Measurements from ENCODE around the gene MUC6. TPM values are rescaled to one million over a fixed set of nuclear protein-coding genes. Genes with fewer than 3 reads are reported as not detected.

MUC6 gene
- total and polyA plus RNA-seq, 4 donors, result 1.3 to 2.2 TPM; not detected in 2

DNA sequence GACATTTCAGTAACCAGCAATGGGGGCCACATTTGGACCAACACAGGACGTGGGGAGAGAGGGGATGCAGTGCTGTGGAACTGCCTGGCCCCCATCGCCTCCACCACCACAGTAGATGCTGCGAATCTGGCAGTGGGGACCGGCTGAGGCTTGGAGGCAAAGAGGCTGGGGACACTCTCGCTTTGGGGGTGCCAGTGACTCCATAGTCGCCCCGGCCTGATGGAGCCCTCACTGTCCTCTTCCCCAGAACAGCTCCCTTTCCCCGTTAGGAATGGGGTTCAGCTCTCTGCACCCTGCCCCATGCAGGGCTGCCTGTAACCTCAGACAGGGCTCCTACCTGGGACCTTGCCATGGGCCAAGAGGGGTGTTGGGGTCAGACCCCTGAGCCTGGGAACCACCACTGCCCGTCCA, 36.3 kb upstream of the MUC6 start:
- no peak for DNase-seq (ENCODE audit: low read depth in 4 of 6, low spot score in 6 of 6)
- Histone ChIP-seq H3K36me3 (ENCODE audit: control insufficient read depth, insufficient read depth, low read length) (no peaks in the 10 kb centered on the region), H3K27me3 (ENCODE audit: control insufficient read depth, insufficient read depth, low read length) (no peaks in the 10 kb centered on the region), H3K4me1 (ENCODE audit: control insufficient read depth, insufficient read depth, low read length) (peaks cover 12% of the 10 kb centered on the region), H3K9me3 (ENCODE audit: control insufficient read depth, insufficient read depth, low read length) (no peaks in the 10 kb centered on the region), H3K27ac (ENCODE audit: low read depth, low read length) (no peak overlapping the region), H3K4me3 (ENCODE audit: low read depth, low read length) (no peak overlapping the region)
- 85% methylated on average over 9 of the region's 9 CpGs for WGBS (ENCODE audit: insufficient coverage)

DNA sequence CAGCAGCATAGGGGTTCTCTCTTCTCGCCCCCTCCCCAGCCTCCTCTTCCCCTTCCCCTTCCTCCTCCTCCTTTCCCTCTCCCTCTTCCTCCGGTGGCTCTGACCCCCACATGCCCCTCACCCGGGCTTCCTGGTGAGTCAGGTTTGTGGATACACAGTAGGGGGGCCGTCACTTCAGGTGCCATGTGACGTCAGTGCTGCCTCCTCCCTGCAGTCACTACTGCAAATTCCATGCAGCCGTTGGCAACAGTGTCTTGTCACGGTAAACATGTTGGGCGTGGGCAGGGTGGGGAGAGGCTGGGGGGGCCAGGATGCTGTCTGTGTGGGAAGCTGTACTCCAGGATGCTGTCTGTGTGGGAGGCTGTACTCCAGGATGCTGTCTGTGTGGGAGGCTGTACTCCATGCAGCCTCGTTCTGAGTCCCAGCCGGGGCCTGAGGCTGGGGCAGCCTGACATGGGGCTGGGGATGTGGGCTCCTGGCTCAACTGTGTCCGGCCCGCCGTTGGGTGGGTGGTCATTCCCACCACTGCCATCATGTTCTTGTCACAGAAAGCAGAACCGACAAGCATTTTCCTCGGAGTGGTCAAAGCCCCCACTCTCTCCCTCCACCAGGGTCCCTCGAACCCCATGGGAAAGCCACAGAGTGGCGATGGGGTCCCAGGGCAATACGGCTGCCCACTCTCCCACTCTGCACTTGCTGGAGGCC, 35.8 kb upstream of the MUC6 start:
- WGBS (ENCODE audit: insufficient coverage), result 74% methylated on average over 12 of the region's 18 CpGs
- no peak overlapping the region for H3K27ac ChIP-seq (ENCODE audit: low read depth, low read length)
- H3K4me1 ChIP-seq (ENCODE audit: control insufficient read depth, insufficient read depth, low read length), result peaks cover 12% of the 10 kb centered on the region
- H3K4me3 ChIP-seq (ENCODE audit: low read depth, low read length), result no peak overlapping the region
- no peaks in the 10 kb centered on the region for H3K27me3 ChIP-seq (ENCODE audit: control insufficient read depth, insufficient read depth, low read length)
- no peak for DNase-seq (ENCODE audit: low read depth in 4 of 6, low spot score in 6 of 6)
- no peaks in the 10 kb centered on the region for H3K36me3 ChIP-seq (ENCODE audit: control insufficient read depth, insufficient read depth, low read length)
- H3K9me3 ChIP-seq (ENCODE audit: control insufficient read depth, insufficient read depth, low read length), result no peaks in the 10 kb centered on the region

DNA sequence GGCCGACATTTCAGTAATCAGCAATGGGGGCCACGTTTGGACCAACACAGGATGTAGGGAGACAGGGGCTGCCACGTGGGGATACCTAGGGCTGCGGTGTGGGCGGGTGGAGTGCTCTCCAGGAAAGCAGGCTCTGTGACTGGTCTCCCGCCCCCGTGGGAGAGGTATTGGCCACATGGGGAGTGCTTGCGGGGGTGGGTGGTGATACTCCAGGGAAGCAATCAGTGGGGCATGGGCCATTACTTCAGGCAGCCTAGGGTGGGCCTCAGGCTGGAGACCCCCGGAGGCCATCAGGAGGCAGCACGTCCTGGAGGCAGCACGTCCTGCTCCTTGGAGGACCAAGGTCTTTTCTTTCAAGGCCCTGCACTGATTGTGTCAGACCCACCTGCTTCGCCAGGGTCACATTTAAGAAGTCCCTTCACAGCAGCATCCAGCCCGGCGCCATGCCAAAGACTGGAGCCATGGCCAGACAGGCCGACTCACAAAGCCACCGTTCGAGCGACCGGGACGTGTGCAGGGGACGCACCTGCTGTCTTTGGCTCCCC, 35.1 kb upstream of the MUC6 start:
- no peaks in the 10 kb centered on the region for H3K9me3 ChIP-seq (ENCODE audit: control insufficient read depth, insufficient read depth, low read length)
- H3K4me3 ChIP-seq (ENCODE audit: low read depth, low read length), result no peak overlapping the region
- H3K27ac ChIP-seq (ENCODE audit: low read depth, low read length), result no peak overlapping the region
- no peak for DNase-seq (ENCODE audit: low read depth in 4 of 6, low spot score in 6 of 6)
- peaks cover 12% of the 10 kb centered on the region for H3K4me1 ChIP-seq (ENCODE audit: control insufficient read depth, insufficient read depth, low read length)
- H3K27me3 ChIP-seq (ENCODE audit: control insufficient read depth, insufficient read depth, low read length), result no peaks in the 10 kb centered on the region
- no peaks in the 10 kb centered on the region for H3K36me3 ChIP-seq (ENCODE audit: control insufficient read depth, insufficient read depth, low read length)
- 80% methylated on average over 21 of the region's 21 CpGs for WGBS (ENCODE audit: insufficient coverage)

DNA sequence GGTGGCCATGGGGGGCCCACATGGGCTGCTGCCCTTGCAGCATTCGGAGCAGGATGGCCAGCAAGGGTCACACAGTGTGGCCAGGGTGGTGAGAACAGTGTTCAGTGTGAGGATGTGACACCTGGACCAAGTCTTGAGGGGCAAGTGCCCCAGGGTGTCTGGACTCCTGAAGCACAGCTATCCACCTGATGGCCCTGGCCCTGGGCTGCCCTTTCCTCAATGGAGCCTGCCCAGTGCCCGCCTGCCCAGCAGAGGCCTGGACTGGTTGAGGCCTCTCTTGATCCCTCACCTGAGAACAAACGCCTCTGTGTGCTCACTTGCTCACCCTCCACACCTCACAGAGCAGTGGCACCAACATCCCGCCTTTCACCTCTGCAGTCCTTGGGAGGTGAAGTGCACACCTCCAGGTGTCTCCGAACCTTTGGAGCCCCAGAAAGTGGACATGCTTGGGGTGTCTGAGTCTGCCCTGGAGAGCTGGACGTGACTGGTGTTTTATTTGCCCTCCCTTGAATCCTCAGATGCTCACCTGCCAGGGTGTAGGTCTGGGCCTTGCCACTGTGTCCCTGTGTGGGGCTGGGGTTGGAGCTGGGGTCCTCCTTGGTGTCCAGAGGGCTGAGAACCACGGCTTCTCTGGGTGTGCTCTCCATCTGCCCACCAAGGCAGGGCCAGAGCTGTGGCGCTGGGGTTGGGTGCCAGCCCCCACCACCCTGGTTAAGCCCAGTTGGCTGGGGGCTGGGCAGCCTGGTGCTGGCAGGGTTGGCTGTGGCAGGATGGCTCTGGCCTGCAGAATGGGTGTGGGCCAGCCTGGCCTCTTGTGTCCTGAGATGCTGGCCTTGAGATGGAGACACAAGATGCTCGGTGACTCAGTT, 34.3 kb upstream of the MUC6 start:
- Histone ChIP-seq H3K4me3 (ENCODE audit: low read depth, low read length) (no peak overlapping the region), H3K27me3 (ENCODE audit: control insufficient read depth, insufficient read depth, low read length) (no peaks in the 10 kb centered on the region), H3K36me3 (ENCODE audit: control insufficient read depth, insufficient read depth, low read length) (no peaks in the 10 kb centered on the region), H3K9me3 (ENCODE audit: control insufficient read depth, insufficient read depth, low read length) (no peaks in the 10 kb centered on the region), H3K4me1 (ENCODE audit: control insufficient read depth, insufficient read depth, low read length) (peaks cover 12% of the 10 kb centered on the region), H3K27ac (ENCODE audit: low read depth, low read length) (no peak overlapping the region)
- DNase-seq (ENCODE audit: low read depth in 4 of 6, low spot score in 6 of 6), result no peak
- 91% methylated on average over 7 of the region's 9 CpGs for WGBS (ENCODE audit: insufficient coverage)

DNA sequence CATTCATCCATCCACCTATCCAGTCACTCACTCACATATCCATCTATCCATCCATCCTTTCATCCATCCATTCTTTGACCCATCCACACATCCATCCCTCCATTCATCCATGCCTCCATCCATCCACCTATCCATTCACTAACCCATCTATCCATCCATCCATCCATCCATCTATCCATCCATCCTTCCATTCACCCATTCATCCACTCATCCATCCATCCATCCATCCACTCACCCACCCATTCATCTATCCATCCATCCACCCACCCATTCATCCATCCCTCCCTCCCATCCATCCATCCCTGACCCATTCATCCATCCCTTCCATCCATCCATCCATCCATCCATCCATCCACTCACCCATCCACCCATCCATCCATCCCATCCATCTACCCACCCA, 33.2 kb upstream of the MUC6 start:
- DNase-seq (ENCODE audit: low read depth in 4 of 6, low spot score in 6 of 6), result no peak
- H3K9me3 ChIP-seq (ENCODE audit: control insufficient read depth, insufficient read depth, low read length), result no peaks in the 10 kb centered on the region
- no peaks in the 10 kb centered on the region for H3K27me3 ChIP-seq (ENCODE audit: control insufficient read depth, insufficient read depth, low read length)
- H3K4me1 ChIP-seq (ENCODE audit: control insufficient read depth, insufficient read depth, low read length), result peaks cover 12% of the 10 kb centered on the region
- no peak overlapping the region for H3K27ac ChIP-seq (ENCODE audit: low read depth, low read length)
- no peaks in the 10 kb centered on the region for H3K36me3 ChIP-seq (ENCODE audit: control insufficient read depth, insufficient read depth, low read length)
- no peak overlapping the region for H3K4me3 ChIP-seq (ENCODE audit: low read depth, low read length)

DNA sequence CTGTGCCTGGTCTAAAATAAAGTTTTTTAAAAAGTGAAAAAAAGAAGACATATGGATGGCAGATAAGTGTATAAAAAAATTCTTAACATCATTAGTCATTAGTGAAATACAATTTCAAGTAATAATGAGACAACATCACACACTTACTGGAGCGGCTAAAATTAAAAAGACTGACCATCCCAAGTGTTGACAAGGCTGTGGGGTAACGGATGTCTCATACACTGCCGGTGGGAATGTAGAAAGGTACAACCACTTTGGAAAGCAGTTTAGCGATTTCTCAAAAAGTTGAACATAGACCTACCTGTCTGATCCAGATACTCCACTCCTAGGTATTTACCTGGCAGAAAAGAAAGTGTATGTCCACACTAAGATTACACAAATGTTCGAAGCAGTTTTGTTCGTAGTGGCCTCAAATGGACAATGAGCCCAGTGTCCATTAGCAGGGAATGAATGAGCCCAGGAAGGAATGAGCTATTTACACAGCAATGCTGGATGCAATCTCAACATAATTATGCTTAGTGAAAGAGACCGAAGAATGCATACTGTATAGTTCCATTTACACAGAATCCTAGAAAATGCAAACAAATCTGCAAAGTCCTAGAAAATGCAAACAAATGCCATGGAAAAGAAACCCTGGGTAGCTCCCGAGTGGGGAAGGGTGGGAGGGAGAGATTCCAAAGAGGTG, 31.4 kb upstream of the MUC6 start:
- H3K9me3 ChIP-seq (ENCODE audit: control insufficient read depth, insufficient read depth, low read length), result no peaks in the 10 kb centered on the region
- no peaks in the 10 kb centered on the region for H3K36me3 ChIP-seq (ENCODE audit: control insufficient read depth, insufficient read depth, low read length)
- no peak overlapping the region for H3K4me3 ChIP-seq (ENCODE audit: low read depth, low read length)
- no peak overlapping the region for H3K27ac ChIP-seq (ENCODE audit: low read depth, low read length)
- no peak for DNase-seq (ENCODE audit: low read depth in 4 of 6, low spot score in 6 of 6)
- H3K4me1 ChIP-seq (ENCODE audit: control insufficient read depth, insufficient read depth, low read length), result peaks cover 3% of the 10 kb centered on the region
- 60% methylated on average over 2 of the region's 8 CpGs for WGBS (ENCODE audit: insufficient coverage)
- no peaks in the 10 kb centered on the region for H3K27me3 ChIP-seq (ENCODE audit: control insufficient read depth, insufficient read depth, low read length)

DNA sequence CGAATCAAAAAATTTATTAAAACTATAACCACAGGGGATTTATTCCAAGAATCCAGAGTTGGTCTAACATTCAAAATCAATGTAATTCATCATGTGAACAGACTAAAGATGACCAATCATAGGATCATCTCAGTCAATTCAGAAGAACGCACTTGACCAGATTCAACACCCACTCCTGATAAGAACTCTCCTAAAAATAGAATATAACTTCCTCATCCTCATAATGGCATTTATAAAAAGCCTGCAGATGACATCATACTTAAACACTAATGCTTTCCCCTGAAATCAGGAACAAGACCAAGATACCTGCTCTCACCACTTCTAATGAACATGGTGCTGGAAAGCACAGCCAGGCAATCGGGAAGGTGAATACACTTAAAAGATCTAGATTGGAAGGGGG, 27.6 kb upstream of the MUC6 start:
- 100% methylated on average over 2 of the region's 3 CpGs for WGBS (ENCODE audit: insufficient coverage)
- Histone ChIP-seq H3K36me3 (ENCODE audit: control insufficient read depth, insufficient read depth, low read length) (no peaks in the 10 kb centered on the region), H3K27ac (ENCODE audit: low read depth, low read length) (no peak overlapping the region), H3K4me3 (ENCODE audit: low read depth, low read length) (no peak overlapping the region), H3K27me3 (ENCODE audit: control insufficient read depth, insufficient read depth, low read length) (no peaks in the 10 kb centered on the region), H3K9me3 (ENCODE audit: control insufficient read depth, insufficient read depth, low read length) (peaks cover 3% of the 10 kb centered on the region), H3K4me1 (ENCODE audit: control insufficient read depth, insufficient read depth, low read length) (no peaks in the 10 kb centered on the region)
- DNase-seq (ENCODE audit: low read depth in 4 of 6, low spot score in 6 of 6), result no peak

DNA sequence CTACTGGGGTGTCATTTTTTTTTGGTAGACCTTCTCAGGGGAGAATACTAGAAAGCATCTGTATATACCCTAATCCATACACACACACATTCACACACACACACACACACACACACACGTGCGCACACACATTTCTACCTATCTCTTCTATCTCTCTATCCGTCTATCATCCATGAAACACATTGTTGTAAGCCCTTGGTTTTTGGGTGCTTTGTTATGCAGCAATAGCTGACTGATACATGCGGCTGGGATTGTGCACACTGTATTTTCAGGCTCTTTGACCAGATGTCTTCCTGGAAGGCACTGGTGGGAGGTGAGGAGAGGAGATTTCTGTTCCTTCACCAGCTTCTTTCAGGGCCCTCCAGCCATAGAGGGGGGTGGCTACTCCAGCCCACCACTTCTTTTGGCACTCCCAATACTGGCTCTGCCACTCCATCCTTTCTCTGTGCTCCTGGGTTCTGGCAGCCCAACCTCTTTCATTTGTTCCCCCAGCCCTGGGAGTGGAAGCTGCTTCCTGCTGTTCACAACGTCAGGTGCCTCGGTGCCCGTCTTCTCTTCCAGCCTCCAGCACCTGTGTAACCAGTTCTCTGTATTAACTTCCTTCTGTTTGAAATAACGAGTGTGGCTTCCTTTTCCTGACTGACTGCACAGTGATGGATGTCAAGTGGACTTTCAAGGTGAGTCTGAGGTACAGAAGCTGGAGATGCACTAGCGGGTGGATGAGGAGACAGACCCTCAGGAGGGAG, 25.7 kb upstream of the MUC6 start:
- H3K27me3 ChIP-seq (ENCODE audit: control insufficient read depth, insufficient read depth, low read length), result no peaks in the 10 kb centered on the region
- H3K27ac ChIP-seq (ENCODE audit: low read depth, low read length), result no peak overlapping the region
- DNase-seq (ENCODE audit: low read depth in 4 of 6, low spot score in 6 of 6), result no peak
- no peaks in the 10 kb centered on the region for H3K36me3 ChIP-seq (ENCODE audit: control insufficient read depth, insufficient read depth, low read length)
- H3K4me1 ChIP-seq (ENCODE audit: control insufficient read depth, insufficient read depth, low read length), result no peaks in the 10 kb centered on the region
- no peak overlapping the region for H3K4me3 ChIP-seq (ENCODE audit: low read depth, low read length)
- 83% methylated on average over 2 of the region's 9 CpGs for WGBS (ENCODE audit: insufficient coverage)
- peaks cover 3% of the 10 kb centered on the region for H3K9me3 ChIP-seq (ENCODE audit: control insufficient read depth, insufficient read depth, low read length)
